GM12878 (cell line): ENCODE measurements around the gene TRIP6. TPM values are rescaled to one million over a fixed set of nuclear protein-coding genes. Genes with fewer than 3 reads are reported as not detected.

Source experiments
- ATAC-seq: fragments of 200-7000 bp; cut with Tn5 transposase; 3 replicates; pipeline ENCODE4 v1.9.1; 2020; ENCODE audit warnings: mild to moderate bottlenecking, moderate library complexity
- BruUV-seq: library from RNA; stranded (reverse); fragments of 400-500 nt; replicated peaks from 2 replicates; lab custom pipeline; 2021; lab: Mats Ljungman, UMichigan
- CTCF ChIA-PET: fragments of 300-600 bp; sonication (Branson Sonifier 250); formaldehyde crosslinking; extraction: SDS; loops from one replicate; lab custom pipeline; 2021; ENCODE audit warnings: inconsistent platforms; lab: Yijun Ruan, JAX
- POLR2A ChIA-PET: fragments of 350-600 bp; formaldehyde crosslinking; extraction: SDS; loops from one replicate; lab custom pipeline; 2021; ENCODE audit warnings: inconsistent platforms; lab: Charles Lee
- RAD21 ChIA-PET: fragments of 300-600 bp; sonication (Branson Sonifier 250); formaldehyde crosslinking; loops from one replicate; lab custom pipeline; 2023; ENCODE audit warnings: antibody characterized with exemption; ENCODE audit not compliant: unreplicated experiment; lab: Charles Lee
- SMC1A ChIA-PET: fragments of 300-600 bp; sonication (Branson Sonifier 250); formaldehyde crosslinking; loops from one replicate; lab custom pipeline; 2023; ENCODE audit not compliant: unreplicated experiment, uncharacterized antibody; lab: Charles Lee
- DNase-seq: peaks from one replicate; pipeline ENCODE4 v3.0.0-alpha.2; 2011; ENCODE audit warnings: low read depth, low spot score
- FAIRE-seq: peaks from 3 replicates; lab custom pipeline; 2011; peaks lifted over from hg19 to GRCh38; lab: Jason Lieb, UNC
- H2AFZ ChIP-seq: 2 replicates; pipeline ENCODE4 v1.6.0; 2011; ENCODE audit warnings: low read depth, low read length, control low read depth; ENCODE audit not compliant: control insufficient read depth
- H3K27ac ChIP-seq: 2 replicates; pipeline ENCODE4 v1.5.1; 2011; ENCODE audit warnings: control low read depth; ENCODE audit not compliant: control insufficient read depth, insufficient read depth
- H3K27me3 ChIP-seq, 2 experiments: replicated peaks in 1 of 2; 2 replicates each; pipeline versions ENCODE4 v1.6.0 to v1.6.1; 2011; ENCODE audit warnings: low read length in 1 of 2; ENCODE audit not compliant: control insufficient read depth in 2 of 2, insufficient read depth in 2 of 2
- H3K36me3 ChIP-seq, 2 experiments: 2 replicates each; pipeline ENCODE4 v1.5.1; 2011; ENCODE audit warnings: low read length in 1 of 2; ENCODE audit not compliant: control insufficient read depth in 2 of 2, insufficient read depth in 2 of 2
- H3K4me1 ChIP-seq: 2 replicates; pipeline ENCODE4 v1.6.1; 2011; ENCODE audit warnings: mild to moderate bottlenecking, low read length, moderate library complexity, mixed read lengths; ENCODE audit not compliant: control insufficient read depth, insufficient read depth
- H3K4me2 ChIP-seq: 2 replicates; pipeline ENCODE4 v1.6.0; 2011; ENCODE audit warnings: control low read depth; ENCODE audit not compliant: control insufficient read depth, insufficient read depth
- H3K4me3 ChIP-seq: fragments of 200-600 bp; sonication (generic); 2 replicates; pipeline ENCODE4 v1.5.1; 2016
- H3K79me2 ChIP-seq: 2 replicates; pipeline ENCODE4 v1.6.0; 2011; ENCODE audit warnings: low read length; ENCODE audit not compliant: control insufficient read depth, insufficient read depth
- H3K9ac ChIP-seq: 2 replicates; pipeline ENCODE4 v1.8.0; 2011; ENCODE audit warnings: low read length, control low read depth, mixed read lengths; ENCODE audit not compliant: control insufficient read depth, insufficient read depth
- H3K9me3 ChIP-seq: replicated peaks from 3 replicates; pipeline ENCODE4 v1.5.1; 2011; ENCODE audit warnings: mild to moderate bottlenecking, low read length; ENCODE audit not compliant: control insufficient read depth, insufficient read depth
- H4K20me1 ChIP-seq: 2 replicates; pipeline ENCODE4 v1.6.0; 2011; ENCODE audit not compliant: control insufficient read depth, insufficient read depth
- BCL3 ChIP-seq: IDR thresholded peaks from 2 replicates; pipeline ENCODE4 v1.6.1; 2011; ENCODE audit warnings: borderline replicate concordance, low read depth, mild to moderate bottlenecking, moderate library complexity, low read length; ENCODE audit not compliant: insufficient read depth, poor library complexity, severe bottlenecking
- GATAD2B ChIP-seq: fragments of 450-650 bp; conservative IDR thresholded peaks from 2 replicates; pipeline ENCODE4 v1.6.1; 2017; ENCODE audit warnings: low read depth, mild to moderate bottlenecking, moderate library complexity
- HDAC2 ChIP-seq: fragments of 200-600 bp; sonication (generic); IDR thresholded peaks from 2 replicates; pipeline ENCODE4 v1.6.1; 2017
- MYB ChIP-seq: fragments of 150-350 bp; IDR thresholded peaks from 2 replicates; pipeline ENCODE4 v1.6.1; 2014; ENCODE audit warnings: mild to moderate bottlenecking, low read depth, low read length, borderline replicate concordance
- NFIC ChIP-seq: IDR thresholded peaks from 2 replicates; pipeline ENCODE4 v1.6.1; 2012; ENCODE audit warnings: low read depth, mild to moderate bottlenecking, inconsistent platforms, low read length, moderate library complexity
- NR2F1 ChIP-seq: fragments of 450-650 bp; conservative IDR thresholded peaks from 2 replicates; pipeline ENCODE4 v1.6.1; 2017; ENCODE audit warnings: mild to moderate bottlenecking
- POLR2A ChIP-seq: IDR thresholded peaks from 2 replicates; pipeline ENCODE4 v1.6.1; 2011; ENCODE audit warnings: low read depth, mild to moderate bottlenecking, low read length
- RAD21 ChIP-seq: IDR thresholded peaks from 2 replicates; pipeline ENCODE4 v1.6.1; 2011; ENCODE audit warnings: mild to moderate bottlenecking, low read depth, low read length, moderate library complexity; ENCODE audit not compliant: insufficient read depth
- STAT3 ChIP-seq: IDR thresholded peaks from 2 replicates; pipeline ENCODE4 v1.6.1; 2011; ENCODE audit warnings: low read depth, low read length, improper control_type of control experiment
- WRNIP1 ChIP-seq: IDR thresholded peaks from 2 replicates; pipeline ENCODE4 v1.6.1; 2011; ENCODE audit warnings: low read depth, low read length, improper control_type of control experiment, borderline replicate concordance
- YY1 ChIP-seq: IDR thresholded peaks from 2 replicates; pipeline ENCODE4 v1.6.1; 2011; ENCODE audit warnings: low read depth, mild to moderate bottlenecking, low read length
- ZNF217 ChIP-seq: fragments of 450-650 bp; IDR thresholded peaks from 2 replicates; pipeline ENCODE4 v1.6.1; 2017; ENCODE audit warnings: antibody characterized with exemption, mild to moderate bottlenecking
- ZNF687 ChIP-seq: fragments of 450-650 bp; IDR thresholded peaks from 2 replicates; pipeline ENCODE4 v1.6.1; 2017; ENCODE audit warnings: mild to moderate bottlenecking, moderate library complexity
- ZZZ3 ChIP-seq: IDR thresholded peaks from 2 replicates; pipeline ENCODE4 v1.6.1; 2011; ENCODE audit warnings: low read depth; ENCODE audit not compliant: control insufficient read depth, insufficient read length
- WGBS: methylation state at CpG from one replicate; pipeline ENCODE4 v1.1.6; 2016; ENCODE audit warnings: low lambda C conversion rate; ENCODE audit not compliant: insufficient replicate concordance, insufficient coverage; ENCODE audit errors: missing lambda C conversion rate; 5-methylcytosine and 5-hydroxymethylcytosine counted together
- in situ Hi-C: fragments of 300-500 bp; cut with MboI; formaldehyde crosslinking; loops from 9 replicates; pipeline ENCODE4 v1.14.3; 2018; ENCODE audit warnings: mixed read lengths
- intact Hi-C: fragments of 100-400 bp; cut with micrococcal nuclease; formaldehyde crosslinking; loops from one replicate; pipeline ENCODE4 v1.14.2; 2022; ENCODE audit not compliant: unreplicated experiment
- polyA plus RNA-seq, 11 experiments: library from polyadenylated mRNA; depleted of rRNA in 4 of 11; unstranded in 6 of 11; stranded (reverse) in 5 of 11; fragments of >200 nt; fragmentation: Nextera tagmentation in 4 of 11; fragmentation: Illumina TruSeq in 1 of 11; extraction: Ambion mirVana in 4 of 11; extraction: Trizol in 1 of 11; gene quantifications; 1 replicate in 1 of 11; 2 replicates in 10 of 11; pipeline versions ENCODE4 v1.2.1 to v1.2.3, GENCODE V29; 2011 to 2016; ENCODE audit warnings: inconsistent platforms in 2 of 11, missing spikeins in 2 of 11, low read depth in 1 of 11
- total RNA-seq, 4 experiments: library from RNA; depleted of rRNA in 3 of 4; stranded (reverse); fragments of >200 nt in 3 of 4; fragmentation: Illumina TruSeq in 1 of 4; extraction: Trizol in 1 of 4; gene quantifications; 2 replicates each; pipeline versions ENCODE4 v1.2.1 to v1.2.3, GENCODE V29; 2013 to 2021
- TF ChIP-seq, protein P1 (sequence below): IDR thresholded peaks from 2 replicates; pipeline ENCODE4 v1.6.1; 2012; ENCODE audit warnings: low read length, inconsistent platforms
- TF ChIP-seq, protein P2 (sequence below): IDR thresholded peaks from 2 replicates; pipeline ENCODE4 v1.6.1; 2011; ENCODE audit warnings: mild to moderate bottlenecking, low read depth, low read length, moderate library complexity; ENCODE audit not compliant: insufficient replicate concordance

Gene TRIP6
- total and polyA plus RNA-seq, 10 of the 15 experiments (the other 5 are each of a cell fraction or from before 2014, with no cell fraction given) = 2.5 to 47.4 (median 25.5) TPM

- no peak overlapping the region for H3K27ac ChIP-seq
- H3K4me2 ChIP-seq = no peak overlapping the region
- ChIA-PET POLR2A (no interaction called here), CTCF (no interaction called here), SMC1A (no interaction called here), RAD21 (interaction anchor here (0.6 kb wide), 1 partner anchor 332 kb away, joined by 3 read pairs; no protein-coding TSS in a partner anchor)
- H3K36me3 ChIP-seq = peaks cover 39 to 45% of the 10 kb centered on the region in 2 experiments
- peaks cover 6% of the 10 kb centered on the region; the same call in 1 of the 2 replicates for H3K4me1 ChIP-seq
- peaks cover 48% of the 10 kb centered on the region for H3K79me2 ChIP-seq
- DNase-seq (no peak), ATAC-seq (no peak), FAIRE-seq (no peak)
- no TSS peak for BruUV-seq
- H4K20me1 ChIP-seq = peaks cover 3% of the 10 kb centered on the region; the same call in 1 of the 2 replicates
- H3K27me3 ChIP-seq = no peaks in the 10 kb centered on the region
- intact Hi-C loops = no loop called here
- WGBS = 96% methylated on average over 20 of the region's 20 CpGs
- H2AFZ ChIP-seq = no peak overlapping the region
- no peaks in the 10 kb centered on the region for H3K9me3 ChIP-seq
- no peak overlapping the region for H3K4me3 ChIP-seq
- H3K9ac ChIP-seq = no peak overlapping the region
- in situ Hi-C loops = no loop called here
- TF ChIP-seq GATAD2B (no peak), POLR2A (no peak), ZNF217 (no peak), MYB (no peak), NR2F1 (no peak), ZZZ3 (no peak), WRNIP1 (no peak), RAD21 (no peak), BCL3 (no peak), STAT3 (no peak), NFIC (no peak), HDAC2 (no peak), YY1 (no peak), ZNF687 (no peak)
- TF ChIP-seq, protein P1, sequence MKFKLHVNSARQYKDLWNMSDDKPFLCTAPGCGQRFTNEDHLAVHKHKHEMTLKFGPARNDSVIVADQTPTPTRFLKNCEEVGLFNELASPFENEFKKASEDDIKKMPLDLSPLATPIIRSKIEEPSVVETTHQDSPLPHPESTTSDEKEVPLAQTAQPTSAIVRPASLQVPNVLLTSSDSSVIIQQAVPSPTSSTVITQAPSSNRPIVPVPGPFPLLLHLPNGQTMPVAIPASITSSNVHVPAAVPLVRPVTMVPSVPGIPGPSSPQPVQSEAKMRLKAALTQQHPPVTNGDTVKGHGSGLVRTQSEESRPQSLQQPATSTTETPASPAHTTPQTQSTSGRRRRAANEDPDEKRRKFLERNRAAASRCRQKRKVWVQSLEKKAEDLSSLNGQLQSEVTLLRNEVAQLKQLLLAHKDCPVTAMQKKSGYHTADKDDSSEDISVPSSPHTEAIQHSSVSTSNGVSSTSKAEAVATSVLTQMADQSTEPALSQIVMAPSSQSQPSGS = no peak
- TF ChIP-seq, protein P2, sequence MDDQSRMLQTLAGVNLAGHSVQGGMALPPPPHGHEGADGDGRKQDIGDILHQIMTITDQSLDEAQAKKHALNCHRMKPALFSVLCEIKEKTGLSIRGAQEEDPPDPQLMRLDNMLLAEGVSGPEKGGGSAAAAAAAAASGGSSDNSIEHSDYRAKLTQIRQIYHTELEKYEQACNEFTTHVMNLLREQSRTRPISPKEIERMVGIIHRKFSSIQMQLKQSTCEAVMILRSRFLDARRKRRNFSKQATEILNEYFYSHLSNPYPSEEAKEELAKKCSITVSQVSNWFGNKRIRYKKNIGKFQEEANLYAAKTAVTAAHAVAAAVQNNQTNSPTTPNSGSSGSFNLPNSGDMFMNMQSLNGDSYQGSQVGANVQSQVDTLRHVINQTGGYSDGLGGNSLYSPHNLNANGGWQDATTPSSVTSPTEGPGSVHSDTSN = no peak
Observed at GRCh38 chr7:100881136-100881535, 13.9 kb downstream of the TRIP6 start.
